Type B pancreatic cell (in vitro differentiated cells): ENCODE measurements around the gene JAZF1. TPM values are rescaled to one million over a fixed set of nuclear protein-coding genes. Genes with fewer than 3 reads are reported as not detected.

Experiments
- DNase-seq: peaks from one replicate; pipeline ENCODE4 v3.0.0; 2021; ENCODE audit warnings: mixed read lengths; ENCODE audit not compliant: unreplicated experiment; ENCODE audit errors: extremely low spot score
- H3K27ac Mint-ChIP-seq: 2 replicates; pipeline ENCODE4 v1.8.0; 2021; ENCODE audit warnings: mild to moderate bottlenecking, mixed read lengths
- H3K27me3 Mint-ChIP-seq: 2 replicates; pipeline ENCODE4 v1.8.0; 2021; ENCODE audit warnings: mixed read lengths
- H3K36me3 Mint-ChIP-seq: 2 replicates; pipeline ENCODE4 v1.8.0; 2021; ENCODE audit warnings: mixed read lengths
- H3K4me1 Mint-ChIP-seq: one replicate; pipeline ENCODE4 v1.8.0; 2021; ENCODE audit warnings: mixed read lengths; ENCODE audit not compliant: unreplicated experiment
- H3K4me3 Mint-ChIP-seq: 2 replicates; pipeline ENCODE4 v1.8.0; 2021; ENCODE audit warnings: mild to moderate bottlenecking, mixed read lengths
- H3K9me3 Mint-ChIP-seq: 2 replicates; pipeline ENCODE4 v1.8.0; 2021; ENCODE audit warnings: mixed read lengths
- total RNA-seq: library from RNA; stranded (reverse); gene quantifications from 2 replicates; pipeline ENCODE4 v1.2.1, GENCODE V29; 2021; ENCODE audit warnings: low replicate concordance
- TF ChIP-seq, protein P1 (sequence below): fragments of 200-600 bp; sonication (generic); conservative IDR thresholded peaks from 2 replicates; pipeline ENCODE4 v1.5.0; 2021; ENCODE audit warnings: antibody characterized with exemption, mild to moderate bottlenecking

Gene JAZF1
- total RNA-seq, 1 donor from 2014 or later = 4.9 TPM

DNA sequence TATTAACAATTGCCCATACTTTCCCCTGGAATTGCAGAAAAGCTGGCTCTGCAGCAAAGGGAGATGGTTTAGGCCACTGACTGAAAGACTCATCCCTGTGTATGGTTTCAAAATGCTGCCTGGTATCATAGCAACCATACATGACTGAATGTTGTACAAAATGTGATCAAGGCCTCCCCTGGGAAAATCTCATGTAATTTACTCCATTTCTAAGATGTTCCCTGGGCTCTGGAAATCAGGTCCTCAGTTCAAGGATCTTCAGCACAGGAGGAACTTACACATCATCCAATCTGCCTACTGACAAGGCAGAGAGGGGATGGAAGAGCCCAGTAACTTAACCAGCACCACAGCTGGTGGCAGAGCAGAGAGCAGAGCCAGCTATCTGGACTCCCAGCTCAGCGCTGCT lies 111.8 kb downstream of the JAZF1 start:
- no peak overlapping the region for H3K27ac Mint-ChIP-seq
- no peaks in the 10 kb centered on the region for H3K9me3 Mint-ChIP-seq
- peaks cover 27% of the 10 kb centered on the region for H3K4me1 Mint-ChIP-seq
- H3K36me3 Mint-ChIP-seq = no peaks in the 10 kb centered on the region
- no peak for DNase-seq
- peaks cover 6% of the 10 kb centered on the region for H3K27me3 Mint-ChIP-seq
- no peak overlapping the region for H3K4me3 Mint-ChIP-seq
- TF ChIP-seq, protein P1, sequence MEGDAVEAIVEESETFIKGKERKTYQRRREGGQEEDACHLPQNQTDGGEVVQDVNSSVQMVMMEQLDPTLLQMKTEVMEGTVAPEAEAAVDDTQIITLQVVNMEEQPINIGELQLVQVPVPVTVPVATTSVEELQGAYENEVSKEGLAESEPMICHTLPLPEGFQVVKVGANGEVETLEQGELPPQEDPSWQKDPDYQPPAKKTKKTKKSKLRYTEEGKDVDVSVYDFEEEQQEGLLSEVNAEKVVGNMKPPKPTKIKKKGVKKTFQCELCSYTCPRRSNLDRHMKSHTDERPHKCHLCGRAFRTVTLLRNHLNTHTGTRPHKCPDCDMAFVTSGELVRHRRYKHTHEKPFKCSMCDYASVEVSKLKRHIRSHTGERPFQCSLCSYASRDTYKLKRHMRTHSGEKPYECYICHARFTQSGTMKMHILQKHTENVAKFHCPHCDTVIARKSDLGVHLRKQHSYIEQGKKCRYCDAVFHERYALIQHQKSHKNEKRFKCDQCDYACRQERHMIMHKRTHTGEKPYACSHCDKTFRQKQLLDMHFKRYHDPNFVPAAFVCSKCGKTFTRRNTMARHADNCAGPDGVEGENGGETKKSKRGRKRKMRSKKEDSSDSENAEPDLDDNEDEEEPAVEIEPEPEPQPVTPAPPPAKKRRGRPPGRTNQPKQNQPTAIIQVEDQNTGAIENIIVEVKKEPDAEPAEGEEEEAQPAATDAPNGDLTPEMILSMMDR = no peak

DNA sequence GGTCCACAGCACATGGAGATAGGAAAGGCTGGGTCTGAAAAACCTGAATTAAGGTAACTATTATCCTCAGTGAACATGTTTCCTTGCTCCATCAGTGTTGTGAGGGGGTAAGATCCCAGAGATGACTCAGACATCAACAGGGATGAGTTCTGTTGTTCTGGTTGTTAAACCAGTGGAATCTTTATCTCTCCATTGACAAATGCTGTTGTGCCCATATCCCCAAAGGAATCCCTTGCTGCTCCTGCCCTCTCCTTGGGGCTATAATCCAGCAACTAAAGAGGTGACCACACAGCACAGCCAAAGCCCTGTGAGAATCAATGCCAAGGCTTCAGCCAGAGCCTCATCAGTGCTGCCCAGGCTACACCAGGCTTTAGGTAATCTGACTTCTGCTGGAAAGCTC lies 113.4 kb downstream of the JAZF1 start:
- Mint-ChIP-seq H3K4me1 (peaks cover 23% of the 10 kb centered on the region), H3K4me3 (no peak overlapping the region), H3K27ac (no peak overlapping the region), H3K36me3 (no peaks in the 10 kb centered on the region), H3K27me3 (peaks cover 6% of the 10 kb centered on the region), H3K9me3 (no peaks in the 10 kb centered on the region)
- DNase-seq = no peak
- TF ChIP-seq, protein P1 = no peak

DNA sequence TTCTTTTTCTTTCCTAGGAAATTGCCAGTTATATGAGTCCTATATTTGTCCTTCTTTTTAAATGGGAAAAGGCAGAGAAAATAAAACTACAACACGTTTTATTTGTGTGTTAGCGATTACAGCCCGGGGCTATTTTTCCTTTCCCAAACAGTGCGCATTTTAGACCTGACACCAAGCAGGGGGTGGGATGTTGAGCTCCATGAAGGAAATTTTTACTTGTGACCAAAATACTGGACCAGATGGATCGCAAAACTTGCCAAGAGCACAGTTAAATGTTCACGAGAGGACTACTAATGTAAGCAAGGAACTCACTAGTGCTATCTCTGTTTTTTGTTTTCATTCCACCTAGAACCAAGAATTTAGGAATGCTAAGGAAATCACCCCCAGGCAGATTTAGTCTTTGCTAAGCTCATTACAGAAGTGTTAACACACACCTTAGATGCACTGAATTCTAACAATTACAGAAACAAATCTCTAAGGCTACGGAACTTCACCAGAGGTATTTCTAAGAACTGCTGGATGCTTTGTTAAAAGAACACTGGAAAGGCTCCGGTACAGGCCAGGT lies 114.8 kb downstream of the JAZF1 start:
- peaks cover 6% of the 10 kb centered on the region for H3K27me3 Mint-ChIP-seq
- TF ChIP-seq, protein P1 = no peak
- DNase-seq = no peak
- H3K36me3 Mint-ChIP-seq = no peaks in the 10 kb centered on the region
- no peak overlapping the region for H3K4me3 Mint-ChIP-seq
- H3K4me1 Mint-ChIP-seq = peaks cover 25% of the 10 kb centered on the region
- H3K27ac Mint-ChIP-seq = no peak overlapping the region
- H3K9me3 Mint-ChIP-seq = no peaks in the 10 kb centered on the region

DNA sequence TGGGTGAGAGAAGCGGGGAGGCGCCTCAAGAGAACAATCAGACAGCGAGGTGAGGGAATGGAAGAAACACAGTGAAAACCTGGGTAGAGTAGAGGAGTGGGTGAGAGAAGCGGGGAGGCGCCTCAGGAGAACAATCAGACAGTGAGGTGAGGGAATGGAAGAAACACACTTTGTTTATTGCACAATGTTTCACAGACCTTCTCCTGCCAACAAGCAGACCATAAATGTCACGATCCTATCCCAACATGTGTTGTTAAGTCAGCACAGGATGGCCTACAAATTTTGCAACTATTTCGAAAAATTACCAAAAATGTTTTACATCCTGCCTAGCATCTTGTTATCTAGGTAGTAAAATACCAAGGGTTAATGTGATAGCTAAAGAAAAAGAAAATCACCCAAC lies 115.3 kb downstream of the JAZF1 start:
- Mint-ChIP-seq H3K4me1 (peaks cover 24% of the 10 kb centered on the region), H3K4me3 (no peak overlapping the region), H3K9me3 (no peaks in the 10 kb centered on the region), H3K36me3 (no peaks in the 10 kb centered on the region), H3K27ac (no peak overlapping the region), H3K27me3 (peaks cover 6% of the 10 kb centered on the region)
- DNase-seq = no peak
- TF ChIP-seq, protein P1 = no peak

DNA sequence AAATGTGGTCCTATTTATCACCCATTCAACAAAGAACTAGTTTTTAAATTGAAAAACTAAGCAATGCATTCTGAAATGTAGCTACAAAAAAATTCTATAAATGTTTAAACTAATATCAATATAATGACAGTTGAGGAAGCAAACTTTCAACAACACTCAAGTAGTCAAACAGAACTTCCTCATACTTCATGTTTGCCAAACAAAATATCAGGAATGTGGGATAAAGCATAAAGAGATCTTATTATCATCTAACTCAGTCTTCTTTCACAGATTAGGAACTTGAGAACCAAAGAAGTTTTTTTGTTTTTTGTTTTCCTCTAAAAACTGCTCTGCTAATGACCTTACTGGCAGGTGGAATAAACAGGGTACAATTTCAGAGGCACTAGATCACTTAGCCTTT lies 116.2 kb downstream of the JAZF1 start:
- Mint-ChIP-seq H3K36me3 (no peaks in the 10 kb centered on the region), H3K9me3 (no peaks in the 10 kb centered on the region), H3K4me1 (peaks cover 18% of the 10 kb centered on the region), H3K4me3 (no peak overlapping the region), H3K27ac (no peak overlapping the region), H3K27me3 (peaks cover 6% of the 10 kb centered on the region)
- TF ChIP-seq, protein P1 = no peak
- DNase-seq = no peak
